IMR-90 (cell line): ENCODE results near the gene SRP19. TPM values are rescaled to one million over a fixed set of nuclear protein-coding genes. Genes with fewer than 3 reads are reported as not detected.
A peak's percentile ranks its signal among the peaks of the same experiment; 100 is the strongest.
"Not testable (repeated sequence)": the region's sequence is repeated elsewhere in the genome, so short reads cannot be mapped to it uniquely, and the experiment has no call there.

Source experiments
- ATAC-seq: fragments of 200-7000 bp; cut with Tn5 transposase; 2 replicates; pipeline ENCODE4 v1.9.1; 2020; ENCODE audit warnings: low read depth, mild to moderate bottlenecking, moderate library complexity
- BruUV-seq: library from RNA; stranded (reverse); fragments of 400-500 nt; replicated peaks from 2 replicates; lab custom pipeline; 2021; lab: Mats Ljungman, UMichigan
- CTCF ChIA-PET: fragments of 300-600 bp; formaldehyde crosslinking; extraction: SDS; loops from one replicate; lab custom pipeline; 2021; ENCODE audit warnings: antibody characterized with exemption; lab: Yijun Ruan, JAX
- POLR2A ChIA-PET: fragments of 300-600 bp; sonication (Branson Sonifier 250); formaldehyde crosslinking; loops from one replicate; lab custom pipeline; 2022; ENCODE audit warnings: antibody characterized with exemption; ENCODE audit not compliant: unreplicated experiment; lab: Charles Lee
- DNase-seq: peaks from one replicate; pipeline ENCODE4 v3.0.0; 2013
- H2AFZ ChIP-seq: replicated peaks from 2 replicates; pipeline ENCODE3; 2013; ENCODE audit warnings: low read length, mild to moderate bottlenecking; ENCODE audit not compliant: poor library complexity
- H2AK5ac ChIP-seq: 2 replicates; pipeline ENCODE4 v1.6.1; 2013; ENCODE audit warnings: low read depth, low read length, inconsistent platforms
- H2AK9ac ChIP-seq: replicated peaks from 2 replicates; pipeline ENCODE3; 2013; ENCODE audit warnings: mild to moderate bottlenecking, low read depth, low read length, moderate library complexity; ENCODE audit not compliant: poor library complexity
- H2BK120ac ChIP-seq: 2 replicates; pipeline ENCODE4 v1.6.1; 2013; ENCODE audit warnings: low read depth, low read length, inconsistent platforms
- H2BK15ac ChIP-seq: 3 replicates; pipeline ENCODE4 v1.6.1; 2013; ENCODE audit warnings: low read depth, low read length, inconsistent platforms
- H2BK20ac ChIP-seq: 2 replicates; pipeline ENCODE4 v1.6.1; 2013; ENCODE audit warnings: low read depth, mild to moderate bottlenecking, inconsistent platforms, low read length, moderate library complexity
- H2BK5ac ChIP-seq: 2 replicates; pipeline ENCODE4 v1.6.1; 2013; ENCODE audit warnings: mild to moderate bottlenecking, low read depth, low read length, inconsistent platforms; ENCODE audit not compliant: poor library complexity, severe bottlenecking
- H3K14ac ChIP-seq: replicated peaks from 2 replicates; pipeline ENCODE4 v1.6.1; 2013; ENCODE audit warnings: low read depth, low read length, inconsistent platforms
- H3K18ac ChIP-seq: 2 replicates; pipeline ENCODE4 v1.6.1; 2013; ENCODE audit warnings: low read depth, low read length, control low read depth
- H3K23ac ChIP-seq: 2 replicates; pipeline ENCODE4 v1.6.1; 2013; ENCODE audit warnings: low read depth, low read length, inconsistent platforms
- H3K27ac ChIP-seq: 2 replicates; pipeline ENCODE4 v1.5.1; 2013; ENCODE audit warnings: mild to moderate bottlenecking, control low read depth, low read length; ENCODE audit not compliant: insufficient read depth
- H3K27me3 ChIP-seq: 2 replicates; pipeline ENCODE4 v1.6.1; 2013; ENCODE audit warnings: low read length; ENCODE audit not compliant: control insufficient read depth, insufficient read depth
- H3K36me3 ChIP-seq: 2 replicates; pipeline ENCODE4 v1.6.1; 2013; ENCODE audit warnings: low read length, mixed read lengths; ENCODE audit not compliant: control insufficient read depth, insufficient read depth
- H3K4ac ChIP-seq: 2 replicates; pipeline ENCODE4 v1.6.1; 2013; ENCODE audit warnings: low read depth, low read length, inconsistent platforms
- H3K4me1 ChIP-seq: 2 replicates; pipeline ENCODE4 v1.6.1; 2013; ENCODE audit warnings: low read length, mixed read lengths; ENCODE audit not compliant: control insufficient read depth, insufficient read depth
- H3K4me2 ChIP-seq: 2 replicates; pipeline ENCODE4 v1.6.1; 2013; ENCODE audit warnings: low read depth, mild to moderate bottlenecking, control low read depth, low read length, moderate library complexity
- H3K4me3 ChIP-seq: 2 replicates; pipeline ENCODE4 v1.5.1; 2013; ENCODE audit warnings: low read depth, mild to moderate bottlenecking, control low read depth, low read length, moderate library complexity; ENCODE audit not compliant: insufficient read depth
- H3K56ac ChIP-seq: 2 replicates; pipeline ENCODE4 v1.6.1; 2013; ENCODE audit warnings: low read length, inconsistent platforms; ENCODE audit not compliant: insufficient read depth; ENCODE audit errors: extremely low read depth
- H3K79me1 ChIP-seq, 2 experiments: 2 replicates each; pipeline ENCODE4 v1.6.1; 2013; ENCODE audit warnings: low read length in 2 of 2, inconsistent platforms in 1 of 2, low read depth in 1 of 2
- H3K9ac ChIP-seq: 2 replicates; pipeline ENCODE4 v1.6.1; 2013; ENCODE audit warnings: low read depth, low read length, control low read depth
- H3K9me1 ChIP-seq: 2 replicates; pipeline ENCODE4 v1.6.1; 2013; ENCODE audit warnings: low read length, inconsistent platforms; ENCODE audit not compliant: insufficient read depth
- H3K9me3 ChIP-seq: 2 replicates; pipeline ENCODE4 v1.6.1; 2013; ENCODE audit warnings: low read length; ENCODE audit not compliant: control insufficient read depth, insufficient read depth
- H4K20me1 ChIP-seq: 2 replicates; pipeline ENCODE4 v1.6.1; 2013; ENCODE audit warnings: low read length, inconsistent platforms; ENCODE audit not compliant: insufficient read depth
- H4K5ac ChIP-seq: 2 replicates; pipeline ENCODE4 v1.6.1; 2013; ENCODE audit warnings: mild to moderate bottlenecking, low read depth, low read length, control low read depth
- H4K8ac ChIP-seq, 2 experiments: 2 replicates each; pipeline ENCODE4 v1.6.1; 2013; ENCODE audit warnings: low read depth in 2 of 2, low read length in 2 of 2, control low read depth in 1 of 2, inconsistent platforms in 1 of 2
- H4K91ac ChIP-seq: 2 replicates; pipeline ENCODE4 v1.6.1; 2013; ENCODE audit warnings: low read depth, low read length, inconsistent platforms; ENCODE audit not compliant: insufficient read depth
- WGBS, 2 experiments: methylation state at CpG; one replicate each; pipeline versions ENCODE4 v1.1.5 to v1.1.7; 2013; ENCODE audit warnings: missing lambda C conversion rate in 2 of 2; ENCODE audit not compliant: insufficient read length in 1 of 2; ENCODE audit errors: extremely low coverage in 2 of 2; 5-methylcytosine and 5-hydroxymethylcytosine counted together
- dilution Hi-C: fragments of 300-500 bp; cut with HindIII; formaldehyde crosslinking; loops from one replicate; pipeline ENCODE4 v1.14.3; 2018; ENCODE audit warnings: low sequenced_read_pairs; ENCODE audit not compliant: unreplicated experiment
- in situ Hi-C: fragments of 300-500 bp; cut with MboI; formaldehyde crosslinking; loops from 3 replicates; pipeline ENCODE4 v1.14.3; 2019; ENCODE audit warnings: low sequenced_read_pairs, inconsistent platforms, mixed read lengths
- intact Hi-C: fragments of 100-400 bp; cut with micrococcal nuclease; formaldehyde crosslinking; loops from 2 replicates; pipeline ENCODE4 v1.10.0; 2022
- polyA plus RNA-seq, 3 experiments: library from polyadenylated mRNA; depleted of rRNA; stranded (reverse); fragments of >200 nt; gene quantifications; 2 replicates each; pipeline ENCODE4 v1.2.3, GENCODE V29; 2012; ENCODE audit warnings: low replicate concordance in 1 of 3
- total RNA-seq: library from RNA; depleted of rRNA; stranded (reverse); fragments of >200 nt; gene quantifications from 2 replicates; pipeline ENCODE4 v1.2.3, GENCODE V29; 2012

The SRP19 gene
- total and polyA plus RNA-seq, 2 of the 4 experiments (the other 2 are of a cell fraction): 10.0 to 61.5 TPM

DNA sequence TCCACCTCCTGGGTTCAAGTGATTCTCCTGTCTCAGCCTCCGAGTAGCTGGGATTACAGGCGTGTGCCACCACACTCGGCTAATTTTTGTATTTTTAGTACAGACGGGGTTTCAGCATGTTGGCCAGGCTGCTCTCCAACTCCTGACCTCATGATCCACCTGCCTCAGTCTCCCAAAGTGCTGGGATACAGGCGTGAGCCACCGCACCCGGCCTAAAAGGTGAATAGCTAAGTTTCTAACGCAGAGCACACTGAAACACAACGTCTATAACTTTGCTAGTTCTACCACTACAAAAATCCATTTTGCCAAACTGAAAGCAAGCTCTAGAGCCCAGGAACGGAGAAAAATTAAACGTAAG lies 537 bp upstream of the SRP19 start:
- dilution Hi-C loops, POLR2A ChIA-PET, H3K9me3 ChIP-seq, H3K27me3 ChIP-seq, BruUV-seq, H3K36me3 ChIP-seq, in situ Hi-C loops, H2AK5ac ChIP-seq, ATAC-seq, intact Hi-C loops, DNase-seq, H3K9me1 ChIP-seq, H3K4me1 ChIP-seq: not testable (repeated sequence)
- 92% methylated on average over 4 of the region's 11 CpGs; no CpG with 5 or more reads in 1 of the 2 experiments for WGBS, 2 experiments
- peak overlapping the region; percentile 77 for H3K23ac ChIP-seq
- H3K4ac ChIP-seq: peak overlapping the region; percentile 99
- peak overlapping the region; percentile 41 for H2BK20ac ChIP-seq
- H3K4me3 ChIP-seq: peak overlapping the region; percentile 91
- H4K8ac ChIP-seq: peak overlapping the region; percentile 98
- H3K14ac ChIP-seq: peak overlapping the region; percentile 100
- peak overlapping the region; percentile 76 for H3K9ac ChIP-seq
- H2BK5ac ChIP-seq: peak overlapping the region; percentile 88
- peak overlapping the region; percentile 52; the same call in 1 of the 3 replicates for H2BK15ac ChIP-seq
- peak overlapping the region; percentile 67; the same call in 1 of the 2 replicates for H3K56ac ChIP-seq
- H3K27ac ChIP-seq: peak overlapping the region; percentile 78; the same call in 1 of the 2 replicates
- H3K79me1 ChIP-seq: peaks cover 12 to 36% of the 10 kb centered on the region in 2 experiments
- peak overlapping the region; percentile 95 for H3K18ac ChIP-seq
- H2AFZ ChIP-seq: peak overlapping the region; percentile 100
- H3K4me2 ChIP-seq: peak overlapping the region; percentile 97
- CTCF ChIA-PET: interaction anchor here (0.6 to 2.0 kb wide), 2 partner anchors 12 to 309 kb away, joined by 3 to 8 read pairs; no protein-coding TSS in a partner anchor
- peak overlapping the region; percentile 88 for H2BK120ac ChIP-seq
- peak overlapping the region; percentile 95 for H4K91ac ChIP-seq
- peak overlapping the region; percentile 100 for H4K5ac ChIP-seq
- H2AK9ac ChIP-seq: peak overlapping the region; percentile 12
- peaks cover 21% of the 10 kb centered on the region; the same call in 1 of the 2 replicates for H4K20me1 ChIP-seq
